ENCODE data around the gene ZCCHC7.

The ZCCHC7 gene

DNA sequence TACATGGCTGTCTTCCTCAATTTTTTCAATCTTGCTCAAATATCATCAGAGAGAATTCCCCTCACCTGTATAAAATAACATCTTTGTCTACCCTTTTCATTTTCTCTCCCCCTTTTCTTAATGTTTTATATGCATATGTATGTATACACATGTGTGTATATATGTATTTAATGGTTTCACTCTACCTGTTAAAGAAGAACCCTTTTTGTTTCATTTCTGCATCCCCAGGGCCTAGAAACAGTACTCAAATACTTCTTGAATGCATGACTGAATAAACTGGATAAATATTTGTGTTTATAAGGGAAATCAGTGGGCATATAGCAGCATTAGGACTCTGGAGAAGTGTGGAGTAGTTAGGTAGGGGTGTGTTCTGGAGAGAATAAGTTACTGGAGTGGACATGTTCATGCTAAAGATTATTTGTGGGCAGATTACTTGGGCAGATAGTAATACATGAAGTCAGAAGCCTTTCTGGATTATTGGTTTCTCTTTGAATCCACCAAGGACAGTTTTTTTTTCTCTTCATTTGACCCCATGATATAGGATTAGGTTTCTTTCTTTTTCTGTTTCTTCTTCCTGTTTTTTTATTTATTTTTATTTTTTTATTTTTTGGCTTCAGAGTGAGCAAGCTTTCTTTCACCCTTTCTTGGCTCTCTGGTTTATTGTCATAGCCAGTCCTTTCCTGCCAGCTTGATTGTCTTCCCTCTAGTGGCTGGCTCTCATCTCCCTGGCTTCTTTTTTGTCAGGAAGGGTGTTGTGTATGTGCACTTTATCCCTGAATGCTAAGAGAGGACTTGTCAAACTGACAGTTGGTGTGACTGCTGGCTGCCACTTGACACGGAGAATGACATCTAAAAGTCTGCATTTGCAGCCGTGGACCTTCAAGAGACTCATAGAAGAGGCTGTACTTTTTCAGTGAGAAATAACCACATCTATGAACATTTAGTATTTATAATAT, 89.3 kb downstream of the ZCCHC7 start:
- Histone ChIP-seq H3K4me3 (replicated peaks; ENCODE audit: insufficient read depth, low read length) (no peak overlapping the region), H3K27me3 (ENCODE audit: insufficient read depth, poor library complexity, severe bottlenecking) (no peaks in the 10 kb centered on the region), H3K27ac (replicated peaks) (no peak overlapping the region)
- no peak for DNase-seq (ENCODE audit: low read depth in 1 of 2, low spot score in 1 of 2)
- TF ChIP-seq SPI1 (IDR thresholded peaks at IDR 0.05; ENCODE audit: borderline replicate concordance, low read depth), result no peak
- TF ChIP-seq, protein P1, sequence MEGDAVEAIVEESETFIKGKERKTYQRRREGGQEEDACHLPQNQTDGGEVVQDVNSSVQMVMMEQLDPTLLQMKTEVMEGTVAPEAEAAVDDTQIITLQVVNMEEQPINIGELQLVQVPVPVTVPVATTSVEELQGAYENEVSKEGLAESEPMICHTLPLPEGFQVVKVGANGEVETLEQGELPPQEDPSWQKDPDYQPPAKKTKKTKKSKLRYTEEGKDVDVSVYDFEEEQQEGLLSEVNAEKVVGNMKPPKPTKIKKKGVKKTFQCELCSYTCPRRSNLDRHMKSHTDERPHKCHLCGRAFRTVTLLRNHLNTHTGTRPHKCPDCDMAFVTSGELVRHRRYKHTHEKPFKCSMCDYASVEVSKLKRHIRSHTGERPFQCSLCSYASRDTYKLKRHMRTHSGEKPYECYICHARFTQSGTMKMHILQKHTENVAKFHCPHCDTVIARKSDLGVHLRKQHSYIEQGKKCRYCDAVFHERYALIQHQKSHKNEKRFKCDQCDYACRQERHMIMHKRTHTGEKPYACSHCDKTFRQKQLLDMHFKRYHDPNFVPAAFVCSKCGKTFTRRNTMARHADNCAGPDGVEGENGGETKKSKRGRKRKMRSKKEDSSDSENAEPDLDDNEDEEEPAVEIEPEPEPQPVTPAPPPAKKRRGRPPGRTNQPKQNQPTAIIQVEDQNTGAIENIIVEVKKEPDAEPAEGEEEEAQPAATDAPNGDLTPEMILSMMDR (IDR thresholded peaks at IDR 0.05; ENCODE audit: insufficient read depth, low read length), result no peak
- TF ChIP-seq, protein P2, sequence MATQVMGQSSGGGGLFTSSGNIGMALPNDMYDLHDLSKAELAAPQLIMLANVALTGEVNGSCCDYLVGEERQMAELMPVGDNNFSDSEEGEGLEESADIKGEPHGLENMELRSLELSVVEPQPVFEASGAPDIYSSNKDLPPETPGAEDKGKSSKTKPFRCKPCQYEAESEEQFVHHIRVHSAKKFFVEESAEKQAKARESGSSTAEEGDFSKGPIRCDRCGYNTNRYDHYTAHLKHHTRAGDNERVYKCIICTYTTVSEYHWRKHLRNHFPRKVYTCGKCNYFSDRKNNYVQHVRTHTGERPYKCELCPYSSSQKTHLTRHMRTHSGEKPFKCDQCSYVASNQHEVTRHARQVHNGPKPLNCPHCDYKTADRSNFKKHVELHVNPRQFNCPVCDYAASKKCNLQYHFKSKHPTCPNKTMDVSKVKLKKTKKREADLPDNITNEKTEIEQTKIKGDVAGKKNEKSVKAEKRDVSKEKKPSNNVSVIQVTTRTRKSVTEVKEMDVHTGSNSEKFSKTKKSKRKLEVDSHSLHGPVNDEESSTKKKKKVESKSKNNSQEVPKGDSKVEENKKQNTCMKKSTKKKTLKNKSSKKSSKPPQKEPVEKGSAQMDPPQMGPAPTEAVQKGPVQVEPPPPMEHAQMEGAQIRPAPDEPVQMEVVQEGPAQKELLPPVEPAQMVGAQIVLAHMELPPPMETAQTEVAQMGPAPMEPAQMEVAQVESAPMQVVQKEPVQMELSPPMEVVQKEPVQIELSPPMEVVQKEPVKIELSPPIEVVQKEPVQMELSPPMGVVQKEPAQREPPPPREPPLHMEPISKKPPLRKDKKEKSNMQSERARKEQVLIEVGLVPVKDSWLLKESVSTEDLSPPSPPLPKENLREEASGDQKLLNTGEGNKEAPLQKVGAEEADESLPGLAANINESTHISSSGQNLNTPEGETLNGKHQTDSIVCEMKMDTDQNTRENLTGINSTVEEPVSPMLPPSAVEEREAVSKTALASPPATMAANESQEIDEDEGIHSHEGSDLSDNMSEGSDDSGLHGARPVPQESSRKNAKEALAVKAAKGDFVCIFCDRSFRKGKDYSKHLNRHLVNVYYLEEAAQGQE (IDR thresholded peaks at IDR 0.05; ENCODE audit: insufficient replicate concordance, low read depth), result no peak

DNA sequence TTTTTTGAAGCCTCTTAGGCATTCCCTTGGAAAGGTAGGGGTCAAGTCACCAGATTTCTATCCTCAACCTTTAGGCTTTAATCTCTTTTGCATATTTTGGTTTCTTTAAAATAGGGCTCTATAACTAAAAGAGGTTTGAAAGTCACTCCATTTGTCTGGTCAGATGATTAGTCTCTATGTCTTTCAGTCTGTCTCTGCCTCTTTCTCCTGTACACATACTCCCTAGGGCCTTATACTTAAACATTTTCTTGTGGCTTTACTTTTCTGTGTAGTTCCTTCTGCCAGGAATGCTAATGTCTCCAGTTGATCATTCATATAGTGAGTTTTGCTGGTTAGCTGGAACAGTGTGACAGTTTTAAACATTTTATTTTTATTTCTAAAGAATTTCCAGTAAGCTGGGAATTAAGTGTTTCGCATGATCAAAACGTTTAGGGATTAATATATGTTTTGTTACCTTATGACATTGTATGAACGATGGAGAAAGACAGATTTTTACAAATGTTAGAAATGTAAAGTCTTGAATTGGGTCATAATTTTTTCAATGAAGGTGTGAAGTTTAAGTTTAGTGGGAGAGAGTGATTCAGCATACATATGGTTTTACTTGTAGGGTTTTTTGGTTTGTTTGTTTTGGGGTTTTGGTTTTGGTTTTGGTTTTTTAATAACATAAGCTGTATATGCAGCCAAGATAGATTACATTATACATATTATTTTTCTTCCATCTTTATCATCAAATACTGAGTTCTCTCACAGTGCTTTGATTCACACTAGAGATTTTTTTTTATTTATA, 90.6 kb downstream of the ZCCHC7 start:
- no peak overlapping the region for H3K4me3 ChIP-seq (replicated peaks; ENCODE audit: insufficient read depth, low read length)
- no peak for TF ChIP-seq GABPA (IDR thresholded peaks at IDR 0.05; ENCODE audit: low read depth)
- TF ChIP-seq, protein P1 (IDR thresholded peaks at IDR 0.05; ENCODE audit: insufficient read depth, low read length), result no peak
- TF ChIP-seq SPI1 (IDR thresholded peaks at IDR 0.05; ENCODE audit: borderline replicate concordance, low read depth), result no peak
- no peak for TF ChIP-seq POLR2AphosphoS5 (IDR thresholded peaks at IDR 0.05; ENCODE audit: low read depth)
- TF ChIP-seq, protein P2 (IDR thresholded peaks at IDR 0.05; ENCODE audit: insufficient replicate concordance, low read depth), result no peak
- no peak for DNase-seq (ENCODE audit: low read depth in 1 of 2, low spot score in 1 of 2)
- H3K27me3 ChIP-seq (ENCODE audit: insufficient read depth, poor library complexity, severe bottlenecking), result no peaks in the 10 kb centered on the region
- no peak overlapping the region for H3K27ac ChIP-seq (replicated peaks)

DNA sequence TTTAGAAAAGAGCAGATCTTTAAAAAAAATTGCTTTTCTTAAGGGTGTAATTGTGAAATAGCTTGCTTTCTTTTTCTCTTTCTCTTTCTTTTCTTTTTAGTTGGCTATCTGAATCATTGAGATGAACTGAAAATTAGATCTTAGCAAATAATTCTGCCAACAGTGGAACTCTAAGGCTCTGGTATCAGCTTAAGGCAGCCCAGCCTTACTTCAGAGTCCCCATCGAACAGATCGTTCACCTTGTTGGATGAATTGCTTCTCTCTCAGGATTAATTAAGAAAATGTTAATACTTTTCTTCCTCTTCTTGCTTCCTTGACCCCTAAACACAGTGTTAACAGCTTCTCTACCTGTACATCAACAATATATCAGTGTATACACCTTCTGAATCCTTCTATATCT, 92.1 kb downstream of the ZCCHC7 start:
- no peak for DNase-seq (ENCODE audit: low read depth in 1 of 2, low spot score in 1 of 2)
- Histone ChIP-seq H3K27me3 (ENCODE audit: insufficient read depth, poor library complexity, severe bottlenecking) (no peaks in the 10 kb centered on the region), H3K27ac (replicated peaks) (no peak overlapping the region), H3K4me3 (replicated peaks; ENCODE audit: insufficient read depth, low read length) (no peak overlapping the region)
- TF ChIP-seq, protein P2 (IDR thresholded peaks at IDR 0.05; ENCODE audit: insufficient replicate concordance, low read depth), result no peak
- no peak for TF ChIP-seq POLR2AphosphoS5 (IDR thresholded peaks at IDR 0.05; ENCODE audit: low read depth)

All from HL-60 (cell line).